Measurements from ENCODE around the gene CCDC181.
"Not testable (repeated sequence)": the region's sequence is repeated elsewhere in the genome, so short reads cannot be mapped to it uniquely, and the experiment has no call there.

Gene CCDC181

DNA sequence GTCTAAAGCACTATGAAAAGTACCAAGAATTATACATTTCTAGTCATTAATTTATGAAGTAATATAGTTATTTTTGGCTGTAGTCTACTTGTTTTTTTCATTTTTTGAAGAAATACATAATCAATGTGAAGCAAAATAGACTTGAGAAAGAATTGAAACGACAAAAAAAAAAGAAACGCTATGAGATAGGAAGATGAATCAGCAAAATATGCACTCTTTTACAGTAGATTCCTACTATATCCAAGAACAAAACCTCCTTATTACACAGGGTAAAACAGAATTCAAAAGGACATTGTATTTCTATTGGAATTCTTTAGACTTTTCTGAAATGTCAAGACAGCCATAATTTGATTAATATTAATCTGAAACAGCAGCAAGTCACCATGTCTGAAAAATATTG, 25.6 kb upstream of the CCDC181 start:
- H3K9me3 Mint-ChIP-seq, result peaks cover 6 to 14% of the 10 kb centered on the region in 2 donors

DNA sequence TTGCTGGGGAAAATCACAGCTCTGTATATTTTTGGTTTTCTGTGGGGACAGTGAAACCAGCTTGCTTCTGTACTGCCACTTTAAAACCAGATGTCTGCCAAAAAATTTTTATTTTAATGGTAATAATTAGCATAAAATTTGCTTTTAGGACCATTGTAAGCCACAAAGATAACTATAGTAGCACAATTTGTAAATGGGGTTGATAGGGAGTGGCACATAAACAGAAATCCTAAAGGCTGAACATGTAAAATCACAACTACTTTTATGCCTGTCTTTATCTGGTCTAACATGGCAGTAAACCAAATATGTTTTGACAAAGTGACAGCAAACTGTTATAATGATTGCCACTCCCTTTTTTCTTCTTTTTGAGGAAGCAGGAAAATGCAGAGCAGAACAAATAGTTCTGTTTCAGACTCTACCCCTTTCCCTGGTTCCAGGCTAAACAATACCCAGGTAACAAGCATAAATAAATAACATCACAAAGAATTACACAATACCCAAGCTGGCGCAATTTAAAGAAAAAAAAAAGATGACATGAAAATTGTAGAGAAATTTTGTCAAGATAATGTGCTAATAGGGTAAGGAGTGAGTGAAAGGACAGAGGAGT, 24.0 kb upstream of the CCDC181 start:
- peaks cover 0 to 3% of the 10 kb centered on the region in 2 donors for H3K36me3 Mint-ChIP-seq
- peaks cover 3 to 8% of the 10 kb centered on the region in 2 donors for H3K9me3 Mint-ChIP-seq
- no peak for DNase-seq
- H3K4me3 Mint-ChIP-seq, result no peak overlapping the region
- ATAC-seq (replicated peaks), result no peak
- no peak overlapping the region for H3K27ac Mint-ChIP-seq
- no peaks in the 10 kb centered on the region for H3K4me1 Mint-ChIP-seq
- H3K27me3 Mint-ChIP-seq, result peaks cover 12 to 21% of the 10 kb centered on the region in 2 donors

More for the DNA sequence above, 25.6 kb upstream of the CCDC181 start:
- DNase-seq, result no peak
- no peaks in the 10 kb centered on the region for H3K4me1 Mint-ChIP-seq
- ATAC-seq (replicated peaks), result no peak
- peaks cover 12 to 21% of the 10 kb centered on the region in 2 donors for H3K27me3 Mint-ChIP-seq
- H3K27ac Mint-ChIP-seq, result no peak overlapping the region
- H3K36me3 Mint-ChIP-seq, result peaks cover 3 to 8% of the 10 kb centered on the region in 2 donors
- no peak overlapping the region for H3K4me3 Mint-ChIP-seq

DNA sequence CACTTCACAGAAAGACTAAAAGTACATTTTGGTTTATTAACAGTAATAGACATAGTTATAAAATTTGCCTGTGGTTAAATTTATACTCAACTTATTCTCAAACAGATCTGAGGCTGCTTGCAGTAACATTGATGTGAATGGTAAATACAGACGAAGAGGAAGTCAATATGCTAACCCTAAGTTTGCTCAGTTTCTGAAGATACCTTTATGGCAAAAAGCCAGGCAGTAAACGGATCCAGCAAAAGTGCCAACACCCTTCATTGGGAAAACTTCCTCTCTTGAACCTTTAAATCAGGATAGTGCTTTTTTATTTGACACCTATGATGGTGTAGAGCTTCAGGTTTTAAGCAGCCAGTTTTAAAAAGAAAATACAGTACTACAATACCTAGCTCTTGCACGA, 16.6 kb upstream of the CCDC181 start:
- H3K4me3 Mint-ChIP-seq, result no peak overlapping the region
- peaks cover 2 to 7% of the 10 kb centered on the region in 2 donors for H3K9me3 Mint-ChIP-seq
- peaks cover 21 to 24% of the 10 kb centered on the region in 2 donors for H3K27me3 Mint-ChIP-seq
- no peaks in the 10 kb centered on the region for H3K36me3 Mint-ChIP-seq
- H3K27ac Mint-ChIP-seq, result no peak overlapping the region
- DNase-seq (no peak), ATAC-seq (replicated peaks) (no peak)
- H3K4me1 Mint-ChIP-seq, result no peaks in the 10 kb centered on the region

DNA sequence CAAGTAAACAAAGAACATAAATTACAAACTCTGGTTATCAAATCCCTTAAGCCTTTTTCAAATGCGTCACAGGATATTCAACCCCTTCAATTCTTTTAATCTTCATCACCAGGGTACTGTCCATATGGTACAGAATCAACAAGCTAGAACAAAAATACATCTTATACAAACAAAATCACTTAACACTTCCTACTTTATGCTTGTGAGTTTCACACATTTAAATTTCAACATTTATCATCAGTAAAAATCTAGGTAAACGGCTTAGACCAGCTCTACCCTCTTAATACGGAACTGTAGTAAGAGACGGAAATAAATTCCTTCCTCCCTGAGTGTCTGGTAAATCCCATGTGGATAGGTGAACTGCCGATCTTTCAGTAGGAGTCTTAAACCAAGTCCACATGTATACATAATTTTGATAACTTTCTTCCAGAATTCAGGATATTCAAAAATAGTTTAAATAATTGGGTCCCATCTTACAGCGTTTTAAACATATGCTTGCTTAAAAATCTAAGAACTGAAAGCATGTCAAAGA, 1.0 kb downstream of the CCDC181 start:
- no peak for ATAC-seq (replicated peaks)
- H3K4me3 Mint-ChIP-seq, result no peak overlapping the region
- H3K36me3 Mint-ChIP-seq, result no peaks in the 10 kb centered on the region

DNA sequence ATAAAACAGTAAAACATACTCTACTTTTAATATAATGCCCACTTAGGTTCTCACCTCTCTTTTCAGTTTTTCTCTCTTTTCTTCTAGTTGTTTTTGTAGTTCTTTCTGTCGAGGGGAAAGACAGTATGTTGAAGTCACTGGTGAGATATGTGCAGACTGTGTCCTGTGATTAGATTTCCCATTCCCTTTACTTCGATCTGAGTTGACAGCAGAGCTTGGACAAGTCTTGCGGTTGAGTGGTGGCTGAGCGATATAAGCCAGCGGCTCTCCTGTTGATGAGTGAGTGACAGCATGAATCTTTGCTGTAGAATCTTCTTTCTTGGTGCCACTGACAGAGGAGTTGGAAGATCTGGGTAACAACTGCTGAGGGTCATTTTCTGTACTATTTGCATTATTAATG, 6.0 kb downstream of the CCDC181 start:
- H3K36me3 Mint-ChIP-seq, result no peaks in the 10 kb centered on the region
- H3K27me3 Mint-ChIP-seq, result peaks cover 21 to 28% of the 10 kb centered on the region in 2 donors
- H3K9me3 Mint-ChIP-seq, result no peaks in the 10 kb centered on the region
- no peak overlapping the region for H3K4me3 Mint-ChIP-seq
- H3K27ac Mint-ChIP-seq, result no peak overlapping the region
- no peak for ATAC-seq (replicated peaks)
- DNase-seq, result no peak
- no peaks in the 10 kb centered on the region for H3K4me1 Mint-ChIP-seq

More for the DNA sequence above, 1.0 kb downstream of the CCDC181 start:
- Mint-ChIP-seq H3K27me3 (peaks cover 57 to 60% of the 10 kb centered on the region in 2 donors), H3K27ac (no peak overlapping the region), H3K9me3 (peaks cover 3% of the 10 kb centered on the region in 2 donors), H3K4me1 (peaks cover 4 to 7% of the 10 kb centered on the region in 2 donors)
- no peak for DNase-seq

DNA sequence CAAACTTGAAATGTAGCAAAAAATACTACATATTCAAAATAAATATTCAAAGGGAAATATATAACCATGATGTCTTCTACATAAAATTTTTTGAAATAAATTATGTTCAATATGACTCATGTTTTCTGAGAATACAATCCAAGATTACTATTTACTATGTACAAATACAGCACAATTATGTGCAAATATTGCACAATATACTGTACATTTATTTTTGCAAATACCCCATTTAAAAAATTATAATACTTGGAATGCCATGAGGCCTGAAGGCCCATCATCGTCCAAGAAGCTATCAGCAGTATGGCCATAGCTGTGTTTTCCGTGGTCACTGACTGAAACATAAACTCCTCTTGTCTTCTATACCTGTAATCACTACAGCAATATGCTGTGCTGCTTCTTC, 12.3 kb downstream of the CCDC181 start:
- no peak overlapping the region for H3K27ac Mint-ChIP-seq
- H3K9me3 Mint-ChIP-seq, result peaks cover 6 to 16% of the 10 kb centered on the region in 2 donors
- DNase-seq (no peak), ATAC-seq (replicated peaks) (no peak)
- no peaks in the 10 kb centered on the region for H3K4me1 Mint-ChIP-seq
- H3K4me3 Mint-ChIP-seq, result no peak overlapping the region
- H3K36me3 Mint-ChIP-seq, result no peaks in the 10 kb centered on the region
- no peaks in the 10 kb centered on the region for H3K27me3 Mint-ChIP-seq

DNA sequence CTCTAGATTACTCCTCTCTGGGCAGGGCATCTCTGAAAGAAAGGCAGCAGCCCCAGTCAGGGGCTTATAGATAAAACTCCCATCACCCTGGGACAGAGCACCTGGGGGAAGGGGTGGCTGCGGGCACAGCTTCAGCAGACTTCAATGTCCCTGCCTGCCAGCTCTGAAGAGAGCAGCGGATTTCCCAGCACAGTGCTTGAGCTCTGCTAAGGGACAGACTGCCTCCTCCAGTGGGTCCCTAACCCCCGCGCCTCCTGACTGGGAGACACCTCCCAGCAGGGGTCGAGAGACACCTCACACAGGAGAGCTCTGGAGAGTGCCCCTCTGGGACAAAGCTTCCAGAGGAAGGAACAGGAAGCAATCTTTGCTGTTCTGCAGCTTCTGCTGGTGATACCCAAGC, 18.9 kb downstream of the CCDC181 start:
- not testable (repeated sequence) for H3K36me3 Mint-ChIP-seq; H3K4me1 Mint-ChIP-seq; H3K4me3 Mint-ChIP-seq; DNase-seq; H3K27me3 Mint-ChIP-seq; H3K27ac Mint-ChIP-seq; ATAC-seq (replicated peaks)
- H3K9me3 Mint-ChIP-seq, result peaks cover 27 to 38% of the 10 kb centered on the region in 2 donors

DNA sequence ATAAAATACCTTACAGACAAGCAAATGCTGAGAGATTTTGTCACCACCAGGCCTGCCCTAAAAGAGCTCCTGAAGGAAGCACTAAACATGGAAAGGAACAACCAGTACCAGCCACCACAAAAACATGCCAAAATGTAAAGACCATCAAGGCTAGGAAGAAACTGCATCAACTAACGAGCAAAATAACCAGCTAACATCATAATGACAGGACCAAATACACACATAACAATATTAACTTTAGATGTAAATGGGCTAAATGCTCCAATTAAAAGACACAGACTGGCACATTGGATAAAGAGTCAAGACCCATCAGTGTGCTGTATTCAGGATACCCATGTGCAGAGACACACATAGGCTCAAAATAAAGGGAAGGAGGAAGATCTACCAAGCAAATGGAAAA, 24.7 kb downstream of the CCDC181 start:
- H3K4me1 Mint-ChIP-seq; H3K4me3 Mint-ChIP-seq; DNase-seq; H3K27ac Mint-ChIP-seq; ATAC-seq (replicated peaks); H3K27me3 Mint-ChIP-seq: not testable (repeated sequence)
- Mint-ChIP-seq H3K9me3 (peaks cover 18 to 38% of the 10 kb centered on the region in 2 donors), H3K36me3 (peaks cover 14 to 16% of the 10 kb centered on the region in 2 donors)

DNA sequence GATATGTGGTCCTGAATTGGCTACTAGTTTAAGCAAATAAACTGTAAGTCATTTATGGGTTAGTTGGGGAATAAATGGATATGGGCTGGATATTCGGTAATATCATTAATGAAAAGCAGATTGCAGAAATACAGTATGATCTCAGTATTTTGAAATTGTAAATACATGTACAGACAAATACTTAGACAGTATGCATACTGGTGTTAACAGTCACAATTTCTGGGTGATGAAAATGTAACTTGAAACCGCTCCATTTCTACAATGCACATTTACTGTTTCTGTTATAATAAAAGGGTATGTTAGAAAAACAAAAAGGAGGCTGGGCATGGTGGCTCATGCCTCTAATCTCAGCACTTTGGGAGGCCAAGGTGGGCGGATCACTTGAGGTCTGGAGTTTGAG, 31.3 kb downstream of the CCDC181 start:
- Mint-ChIP-seq H3K27me3 (no peaks in the 10 kb centered on the region), H3K4me3 (no peak overlapping the region), H3K27ac (no peak overlapping the region), H3K9me3 (no peaks in the 10 kb centered on the region), H3K4me1 (no peaks in the 10 kb centered on the region), H3K36me3 (peaks cover 26 to 39% of the 10 kb centered on the region in 2 donors)
- DNase-seq (no peak), ATAC-seq (replicated peaks) (no peak)

DNA sequence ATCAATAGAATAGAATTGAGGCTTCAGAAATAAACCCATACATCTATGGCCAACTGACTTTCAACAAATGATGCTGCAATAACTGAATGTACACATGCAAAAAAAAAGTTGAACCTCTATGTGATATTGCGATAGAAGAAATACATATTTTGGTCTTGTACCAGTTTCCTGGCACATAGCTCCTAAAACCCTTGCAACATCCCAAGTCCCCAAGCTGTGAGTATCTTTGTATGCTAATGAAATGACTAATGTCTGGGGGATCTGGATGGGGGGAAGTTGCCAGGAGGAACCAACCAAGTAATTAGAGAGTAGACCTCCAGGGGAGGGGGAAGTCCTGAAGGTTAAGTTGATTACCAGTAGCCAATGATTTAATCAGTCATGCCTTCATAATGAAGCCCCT, 34.9 kb downstream of the CCDC181 start:
- Mint-ChIP-seq H3K4me3 (no peak overlapping the region), H3K9me3 (no peaks in the 10 kb centered on the region), H3K36me3 (peaks cover 35 to 50% of the 10 kb centered on the region in 2 donors), H3K27me3 (no peaks in the 10 kb centered on the region), H3K4me1 (no peaks in the 10 kb centered on the region), H3K27ac (no peak overlapping the region)
- DNase-seq, result no peak
- no peak for ATAC-seq (replicated peaks)

DNA sequence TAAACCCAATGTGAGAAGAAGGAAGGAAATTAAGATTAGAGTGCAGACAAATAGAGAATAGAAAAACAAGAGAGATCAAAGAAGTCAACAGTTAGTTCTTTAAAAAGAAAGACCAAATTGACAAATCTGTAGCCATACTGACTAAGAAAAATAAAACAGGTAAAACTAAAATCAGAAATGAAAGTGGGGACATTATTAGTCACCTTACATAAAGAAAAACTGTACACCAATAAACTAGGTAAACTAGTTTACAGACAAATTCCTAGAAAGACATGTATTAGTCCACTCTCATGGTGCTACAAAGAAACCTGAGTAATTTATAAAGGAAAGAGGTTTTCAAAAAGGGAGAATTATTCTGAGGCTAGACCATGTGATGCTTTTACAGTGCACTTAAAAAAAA, 37.0 kb downstream of the CCDC181 start:
- Mint-ChIP-seq H3K27me3 (no peaks in the 10 kb centered on the region), H3K27ac (no peak overlapping the region), H3K9me3 (no peaks in the 10 kb centered on the region), H3K36me3 (peaks cover 29 to 44% of the 10 kb centered on the region in 2 donors), H3K4me1 (no peaks in the 10 kb centered on the region), H3K4me3 (no peak overlapping the region)
- peak in 1 of 2 donors; percentile 56 for ATAC-seq (replicated peaks)
- no peak for DNase-seq

DNA sequence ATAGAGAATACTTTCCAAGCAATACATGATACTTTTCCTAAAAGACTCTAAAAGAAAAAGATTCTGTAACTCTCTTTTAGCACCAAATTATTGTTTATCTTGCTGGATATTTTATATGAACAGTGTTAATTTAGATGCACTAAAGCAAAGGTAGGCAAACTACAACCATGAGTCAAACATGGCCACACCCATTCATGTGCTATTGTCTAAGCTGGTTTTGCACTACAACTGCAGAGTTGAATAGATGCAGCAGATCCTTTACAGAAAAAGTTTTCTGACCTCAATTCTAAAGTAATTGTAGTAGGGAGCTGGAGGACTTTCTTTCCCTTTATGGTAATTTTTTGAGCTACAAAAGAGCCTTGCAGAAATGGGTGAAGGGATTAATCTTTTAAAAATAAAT, 39.9 kb downstream of the CCDC181 start:
- Mint-ChIP-seq H3K4me3 (no peak overlapping the region), H3K9me3 (no peaks in the 10 kb centered on the region), H3K36me3 (peaks cover 23 to 33% of the 10 kb centered on the region in 2 donors), H3K4me1 (no peaks in the 10 kb centered on the region), H3K27ac (no peak overlapping the region), H3K27me3 (no peaks in the 10 kb centered on the region)
- DNase-seq, result no peak
- ATAC-seq (replicated peaks), result no peak

DNA sequence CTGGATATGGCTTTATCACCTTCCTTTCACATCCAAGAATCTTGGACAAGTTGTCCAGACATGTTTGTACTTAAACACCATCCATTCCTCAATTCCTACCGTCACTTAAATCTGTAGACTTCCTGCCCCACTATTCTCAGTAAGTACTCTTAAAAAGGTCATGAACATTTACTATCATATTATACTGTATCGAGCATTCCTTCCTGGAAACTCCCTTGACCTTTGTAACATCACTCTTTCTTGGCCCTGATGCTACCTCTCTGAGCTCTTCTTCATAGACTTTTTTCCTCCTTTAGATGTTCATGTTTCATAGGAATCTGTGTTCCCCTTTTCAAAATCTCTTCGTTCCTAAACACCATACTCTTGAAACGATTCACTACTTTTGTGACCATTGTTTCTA, 43.8 kb downstream of the CCDC181 start:
- peaks cover 12 to 26% of the 10 kb centered on the region in 2 donors for H3K36me3 Mint-ChIP-seq
- no peak for ATAC-seq (replicated peaks)
- H3K4me1 Mint-ChIP-seq, result no peaks in the 10 kb centered on the region
- no peaks in the 10 kb centered on the region for H3K9me3 Mint-ChIP-seq
- H3K27me3 Mint-ChIP-seq, result no peaks in the 10 kb centered on the region
- H3K4me3 Mint-ChIP-seq, result no peak overlapping the region
- no peak for DNase-seq
- H3K27ac Mint-ChIP-seq, result no peak overlapping the region

DNA sequence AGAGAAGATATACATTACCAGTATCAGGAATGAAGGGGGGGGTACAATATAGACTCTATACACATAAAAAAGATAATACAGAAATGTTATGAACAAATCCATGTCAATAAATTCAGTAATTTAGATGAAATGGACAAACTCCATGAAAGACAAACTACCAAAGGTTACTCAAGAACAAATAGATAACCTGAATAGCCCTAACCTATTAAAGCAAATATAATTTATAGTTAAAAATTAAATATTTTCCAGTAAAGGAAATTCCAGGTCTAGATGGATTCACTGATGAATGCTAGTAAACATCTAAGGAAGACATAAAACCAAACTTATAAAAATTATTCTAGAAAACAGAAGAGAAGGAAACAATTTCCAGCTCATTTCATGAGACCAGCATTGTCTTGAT, 46.1 kb downstream of the CCDC181 start:
- Mint-ChIP-seq H3K4me1 (no peaks in the 10 kb centered on the region), H3K4me3 (no peak overlapping the region), H3K27me3 (no peaks in the 10 kb centered on the region), H3K9me3 (no peaks in the 10 kb centered on the region), H3K36me3 (peaks cover 20 to 39% of the 10 kb centered on the region in 2 donors), H3K27ac (no peak overlapping the region)
- DNase-seq, result no peak
- no peak for ATAC-seq (replicated peaks)

DNA sequence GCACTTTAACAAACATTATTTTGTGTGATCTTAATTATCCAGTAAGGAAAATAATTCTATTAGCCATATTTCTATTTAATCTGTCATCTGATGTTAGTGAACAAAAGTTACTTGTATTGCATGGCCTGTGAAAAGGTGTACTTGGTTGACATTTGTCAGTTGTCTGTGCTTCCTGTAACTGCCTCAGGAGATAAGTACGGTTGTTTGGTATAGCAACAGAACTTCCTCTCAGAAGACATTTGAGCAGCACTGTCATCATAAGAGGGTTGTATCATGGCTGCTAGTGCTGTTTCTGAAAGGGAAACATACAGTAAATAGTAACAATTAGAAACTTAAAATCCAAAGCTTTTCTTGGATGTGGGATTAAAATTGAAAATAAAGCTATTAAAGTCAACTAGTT, 55.9 kb downstream of the CCDC181 start:
- Mint-ChIP-seq H3K27ac (no peak overlapping the region), H3K9me3 (no peaks in the 10 kb centered on the region), H3K36me3 (peaks cover 6 to 16% of the 10 kb centered on the region in 2 donors), H3K4me3 (no peak overlapping the region), H3K4me1 (peaks cover 3 to 5% of the 10 kb centered on the region in 2 donors), H3K27me3 (no peaks in the 10 kb centered on the region)
- ATAC-seq (replicated peaks) (no peak), DNase-seq (no peak)
